A549 (cell line): ENCODE data around the gene AFF1. TPM values are rescaled to one million over a fixed set of nuclear protein-coding genes. Genes with fewer than 3 reads are reported as not detected.

Experiments
- ATAC-seq, 2 experiments: fragments of 200-7000 bp in 1 of 2; fragments of >200 bp in 1 of 2; cut with Nextera tagmentation in 1 of 2; cut with Tn5 transposase in 1 of 2; 3 replicates each; pipeline versions ENCODE4 v1.8.0 to v1.9.1; 2018 to 2020; ENCODE audit warnings: mild to moderate bottlenecking in 1 of 2, moderate library complexity in 1 of 2
- CTCF ChIA-PET: fragments of 300-600 bp; sonication (Branson Sonifier 250); formaldehyde crosslinking; extraction: SDS; loops from one replicate; lab custom pipeline; 2021; ENCODE audit warnings: antibody characterized with exemption, inconsistent platforms; lab: Yijun Ruan, JAX
- POLR2A ChIA-PET: fragments of 350-600 bp; formaldehyde crosslinking; extraction: SDS; loops from one replicate; lab custom pipeline; 2021; ENCODE audit warnings: antibody characterized with exemption, inconsistent platforms; lab: Yijun Ruan, JAX
- DNase-seq, 2 experiments: peaks; one replicate each; pipeline versions ENCODE4 v3.0.0 to v3.0.0-alpha.2; 2011 to 2016; ENCODE audit warnings: low read depth in 1 of 2, low spot score in 1 of 2
- FAIRE-seq: peaks from 2 replicates; lab custom pipeline; 2011; peaks lifted over from hg19 to GRCh38; lab: Jason Lieb, UNC
- H3K27ac ChIP-seq, 2 experiments: fragments of >200 bp; sonication (Bioruptor Twin); formaldehyde crosslinking; 3 replicates each; pipeline ENCODE4 v1.5.1; 2016 to 2017
- H3K4me1 ChIP-seq: fragments of >200 bp; sonication (Bioruptor Twin); formaldehyde crosslinking; 3 replicates; pipeline ENCODE4 v1.6.1; 2016
- H3K4me2 ChIP-seq: fragments of >200 bp; sonication (Bioruptor Twin); formaldehyde crosslinking; 3 replicates; pipeline ENCODE4 v1.6.1; 2016
- H3K4me3 ChIP-seq: fragments of >200 bp; sonication (Bioruptor Twin); formaldehyde crosslinking; 3 replicates; pipeline ENCODE4 v1.5.1; 2016
- H3K9me3 ChIP-seq: fragments of >200 bp; sonication (Bioruptor Twin); formaldehyde crosslinking; 3 replicates; pipeline ENCODE4 v1.6.1; 2016
- BCL3 ChIP-seq: fragments of >200 bp; sonication (Bioruptor Twin); formaldehyde crosslinking; IDR thresholded peaks from 3 replicates; pipeline ENCODE4 v1.6.1; 2016
- CTCF ChIP-seq: fragments of >200 bp; sonication (Bioruptor Twin); formaldehyde crosslinking; IDR thresholded peaks from 3 replicates; pipeline ENCODE4 v1.5.1; 2016
- E2F6 ChIP-seq: IDR thresholded peaks from 2 replicates; pipeline ENCODE4 v1.6.1; 2012; ENCODE audit warnings: low read depth, borderline replicate concordance
- ESRRA ChIP-seq: fragments of 150-350 bp; IDR thresholded peaks from 2 replicates; pipeline ENCODE4 v1.6.1; 2014; ENCODE audit warnings: mild to moderate bottlenecking, low read length, borderline replicate concordance
- GATA3 ChIP-seq: IDR thresholded peaks from 2 replicates; pipeline ENCODE4 v1.6.1; 2012; ENCODE audit warnings: borderline replicate concordance
- JUN ChIP-seq, 2 experiments: fragments of >200 bp; sonication (Bioruptor Twin); formaldehyde crosslinking; IDR thresholded peaks; 2 replicates in 1 of 2; 3 replicates in 1 of 2; pipeline ENCODE4 v1.6.1; 2016 to 2017
- JUNB ChIP-seq: fragments of >200 bp; sonication (Bioruptor Twin); formaldehyde crosslinking; IDR thresholded peaks from 2 replicates; pipeline ENCODE4 v1.6.1; 2016
- MAFK ChIP-seq: fragments of 450-650 bp; IDR thresholded peaks from 2 replicates; pipeline ENCODE4 v1.6.1; 2014; ENCODE audit not compliant: partially characterized antibody
- MYC ChIP-seq: IDR thresholded peaks from 2 replicates; pipeline ENCODE4 v1.6.1; 2012; ENCODE audit warnings: mild to moderate bottlenecking, inconsistent platforms, low read length, improper control_type of control experiment, borderline replicate concordance
- NPAS2 ChIP-seq: fragments of 250-450 bp; sonication (Bioruptor Pico); IDR thresholded peaks from 2 replicates; pipeline ENCODE4 v1.8.0; 2022; ENCODE audit warnings: mild to moderate bottlenecking, moderate library complexity, borderline replicate concordance
- PHF8 ChIP-seq: fragments of 200-600 bp; sonication (generic); IDR thresholded peaks from 2 replicates; pipeline ENCODE4 v1.6.1; 2016; ENCODE audit warnings: low read depth, mild to moderate bottlenecking, antibody characterized with exemption, moderate library complexity, borderline replicate concordance
- POLR2A ChIP-seq: IDR thresholded peaks from 2 replicates; pipeline ENCODE4 v1.6.1; 2012; ENCODE audit warnings: mild to moderate bottlenecking, low read length
- RAD21 ChIP-seq, 2 experiments: fragments of >200 bp in 1 of 2; sonication (Bioruptor Twin) in 1 of 2; formaldehyde crosslinking in 1 of 2; IDR thresholded peaks in 1 of 2; conservative IDR thresholded peaks in 1 of 2; 2 replicates in 1 of 2; 3 replicates in 1 of 2; pipeline ENCODE4 v1.6.1; 2012 to 2018; ENCODE audit warnings: inconsistent platforms in 1 of 2
- RFX5 ChIP-seq: fragments of 450-650 bp; IDR thresholded peaks from 2 replicates; pipeline ENCODE4 v1.7.1; 2014; ENCODE audit warnings: antibody characterized with exemption, mild to moderate bottlenecking, moderate library complexity
- SMC3 ChIP-seq: fragments of >200 bp; sonication (Bioruptor Twin); formaldehyde crosslinking; IDR thresholded peaks from 3 replicates; pipeline ENCODE4 v1.6.1; 2018; ENCODE audit warnings: inconsistent platforms
- TFCP2L1 ChIP-seq: fragments of 250-450 bp; sonication (Bioruptor Pico); IDR thresholded peaks from 2 replicates; pipeline ENCODE4 v1.5.0; 2021; ENCODE audit warnings: mild to moderate bottlenecking
- ZSCAN20 ChIP-seq: fragments of 250-450 bp; sonication (Bioruptor Pico); IDR thresholded peaks from 2 replicates; pipeline ENCODE4 v1.8.0; 2022; ENCODE audit warnings: mild to moderate bottlenecking, moderate library complexity
- WGBS: methylation state at CpG from one replicate; pipeline ENCODE4 v1.1.6; 2017; ENCODE audit errors: missing lambda C conversion rate; 5-methylcytosine and 5-hydroxymethylcytosine counted together
- polyA plus RNA-seq, 4 experiments: library from polyadenylated mRNA; depleted of rRNA in 3 of 4; stranded (reverse); fragments of >200 nt; fragmentation: RNase III in 1 of 4; extraction: RNeasy Plus Mini Kit Qiagen cat#74134 plus additional on column Dnase treatment in 1 of 4; gene quantifications; 2 replicates in 3 of 4; 3 replicates in 1 of 4; pipeline ENCODE4 v1.2.3, GENCODE V29; 2011 to 2017
- TF ChIP-seq, protein P1 (sequence below): IDR thresholded peaks from 2 replicates; pipeline ENCODE4 v1.6.1; 2012

AFF1 gene
- polyA plus RNA-seq, 2 of the 4 experiments (the other 2 are of a cell fraction): 13.7 to 15.4 TPM

- Histone ChIP-seq H3K4me3 (peak overlapping the region; percentile 81), H3K4me1 (peaks cover 46% of the 10 kb centered on the region), H3K4me2 (peak overlapping the region; percentile 68), H3K27ac (peak overlapping the region; percentile 94 to 97), H3K9me3 (no peaks in the 10 kb centered on the region)
- DNase-seq: peak; percentile 53 to 90
- POLR2A ChIA-PET: interaction anchor here (0.6 to 2.8 kb wide), 14 partner anchors 8 to 213 kb away, joined by 3 to 62 read pairs (median 4); partner anchors contain the start of genes AFF1 and KLHL8
- peak; percentile 92 to 94 for ATAC-seq
- no peak for FAIRE-seq
- WGBS: under 1% methylated on average over 24 of the region's 82 CpGs
- CTCF ChIA-PET: interaction anchor here (1.0 to 2.0 kb wide), 3 partner anchors 14 to 84 kb away, joined by 3 to 14 read pairs (median 5); partner anchors contain the start of gene AFF1
- TF ChIP-seq SMC3: peak; percentile 34; the same call in 1 of the 3 replicates
- peak; percentile 60 to 94; a peak in 3 of 5 replicates for TF ChIP-seq JUN (IDR thresholded peaks at IDR 0.05)
- TF ChIP-seq, protein P1, sequence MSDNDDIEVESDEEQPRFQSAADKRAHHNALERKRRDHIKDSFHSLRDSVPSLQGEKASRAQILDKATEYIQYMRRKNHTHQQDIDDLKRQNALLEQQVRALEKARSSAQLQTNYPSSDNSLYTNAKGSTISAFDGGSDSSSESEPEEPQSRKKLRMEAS: peak; percentile 28; the same call in 1 of the 2 replicates
- no peak for TF ChIP-seq ESRRA
- peak; percentile 5; the same call in 1 of the 3 replicates for TF ChIP-seq CTCF
- peak; percentile 65; the same call in 1 of the 2 replicates for TF ChIP-seq RFX5
- TF ChIP-seq E2F6: 0 out of 2 replicates have a peak, but pooled peaks have one; percentile 30
- no peak for TF ChIP-seq ZSCAN20
- no peak for TF ChIP-seq JUNB
- peak; percentile 85 for TF ChIP-seq BCL3
- TF ChIP-seq POLR2A: peak; percentile 98
- peak; percentile 79; the same call in 1 of the 2 replicates for TF ChIP-seq TFCP2L1 (CRISPR knock-in tag)
- TF ChIP-seq PHF8: peak; percentile 66; the same call in 1 of the 2 replicates
- peak; percentile 41; the same call in 1 of the 2 replicates for TF ChIP-seq GATA3
- peak; percentile 1 to 21; a peak in 2 of 5 replicates for TF ChIP-seq RAD21 (conservative IDR thresholded peaks at IDR 0.05 in 1 of 2, IDR thresholded peaks at IDR 0.05 in 1 of 2)
Observed at GRCh38 chr4:87006676-87007527, 72.1 kb downstream of the AFF1 start.

GRCh38 chr4:87007528-87008446 is 73.0 kb downstream of the AFF1 start:
- no peak for DNase-seq
- peak overlapping the region; percentile 81 for H3K4me3 ChIP-seq
- FAIRE-seq: no peak
- 7% methylated on average over 22 of the region's 22 CpGs for WGBS
- ChIA-PET CTCF (interaction anchor here (1.8 to 2.0 kb wide), 3 partner anchors 72 to 86 kb away, joined by 4 to 14 read pairs (median 5); partner anchors contain the start of gene AFF1), POLR2A (interaction anchor here (0.8 to 2.8 kb wide), 3 partner anchors 47 to 85 kb away, joined by 3 to 62 read pairs (median 3); partner anchors contain the start of gene AFF1)
- peaks cover 53% of the 10 kb centered on the region for H3K4me1 ChIP-seq
- H3K9me3 ChIP-seq: no peaks in the 10 kb centered on the region
- H3K4me2 ChIP-seq: peak overlapping the region; percentile 68
- peak overlapping the region; percentile 94 to 97 for H3K27ac ChIP-seq
- ATAC-seq: peak in 1 of 2 experiments; percentile 21; a peak in 1 of 6 replicates
- no peak for TF ChIP-seq NPAS2 (CRISPR knock-in tag)
- peak; percentile 98 for TF ChIP-seq MAFK
- no peak for TF ChIP-seq MYC
